T-cell (primary cell): ENCODE results near the gene PRSS27. TPM values are rescaled to one million over a fixed set of nuclear protein-coding genes. Genes with fewer than 3 reads are reported as not detected.
"Not testable (repeated sequence)": the region's sequence is repeated elsewhere in the genome, so short reads cannot be mapped to it uniquely, and the experiment has no call there.

Experiments used
- ATAC-seq, 4 experiments: fragments of 200-7000 bp in 3 of 4; fragments of 150-1000 bp in 1 of 4; cut with Tn5 transposase; replicated peaks in 1 of 4; 1 replicate in 3 of 4; 2 replicates in 1 of 4; pipeline ENCODE4 v1.10.0; 2021; ENCODE audit warnings: moderate library complexity in 3 of 4, mild to moderate bottlenecking in 2 of 4, moderate number of reproducible peaks in 1 of 4
- CTCF ChIA-PET, 2 donors: fragments of 300-600 bp; sonication (Branson Sonifier 250); formaldehyde crosslinking; loops; one replicate each; lab custom pipeline; 2022; ENCODE audit warnings: antibody characterized with exemption in 2 of 2; lab: Charles Lee
- POLR2A ChIA-PET, 2 donors: fragments of 300-600 bp; sonication (Branson Sonifier 250); formaldehyde crosslinking; loops; one replicate each; lab custom pipeline; 2022; ENCODE audit warnings: antibody characterized with exemption in 2 of 2; lab: Charles Lee
- DNase-seq, 35 experiments: peaks; one replicate each; pipeline versions ENCODE4 v3.0.0 to v3.0.0-alpha.2; 2013 to 2023
- H3K27ac ChIP-seq: one replicate; pipeline ENCODE4 v1.5.1; 2013; ENCODE audit warnings: low read length
- H3K27me3 ChIP-seq, 2 experiments: replicated peaks in 1 of 2; 1 replicate in 1 of 2; 2 replicates in 1 of 2; pipeline versions ENCODE4 v1.6.1 to v1.7.0; 2013; ENCODE audit warnings: low read length in 1 of 2, mixed read lengths in 1 of 2; ENCODE audit not compliant: control insufficient read depth in 2 of 2, insufficient read depth in 2 of 2; ENCODE audit errors: extremely low read depth in 1 of 2
- H3K36me3 ChIP-seq, 2 donors: 1 replicate in 1 of 2; 2 replicates in 1 of 2; pipeline versions ENCODE4 v1.6.1 to v1.7.0; 2013; ENCODE audit warnings: low read length in 1 of 2; ENCODE audit not compliant: control insufficient read depth in 2 of 2, insufficient read depth in 1 of 2; ENCODE audit errors: extremely low read depth in 1 of 2
- H3K4me1 ChIP-seq, 2 experiments: 1 replicate in 1 of 2; 2 replicates in 1 of 2; pipeline versions ENCODE4 v1.6.1 to v1.7.0; 2013; ENCODE audit warnings: low read length in 2 of 2, mixed read lengths in 1 of 2; ENCODE audit not compliant: insufficient read depth in 2 of 2, control insufficient read depth in 1 of 2; ENCODE audit errors: extremely low read depth in 1 of 2
- H3K4me3 ChIP-seq, 2 donors: 1 replicate in 1 of 2; 2 replicates in 1 of 2; pipeline versions ENCODE4 v1.5.1 to v1.7.0; 2013; ENCODE audit warnings: mild to moderate bottlenecking in 2 of 2, low read length in 1 of 2, moderate library complexity in 1 of 2; ENCODE audit not compliant: control insufficient read depth in 1 of 2; ENCODE audit errors: extremely low read depth in 1 of 2
- H3K9me3 ChIP-seq: 2 replicates; pipeline ENCODE4 v1.7.0; 2013
- H3K27ac Mint-ChIP-seq, 2 donors: one replicate each; pipeline ENCODE4 v1.8.0; 2020 to 2021; ENCODE audit warnings: mild to moderate bottlenecking in 2 of 2, mixed read lengths in 2 of 2
- H3K27me3 Mint-ChIP-seq, 2 donors: one replicate each; pipeline ENCODE4 v1.8.0; 2021 to 2022; ENCODE audit warnings: mixed read lengths in 2 of 2
- H3K36me3 Mint-ChIP-seq: one replicate; pipeline ENCODE4 v1.8.0; 2021; ENCODE audit warnings: mixed read lengths
- H3K4me1 Mint-ChIP-seq, 3 donors: one replicate each; pipeline ENCODE4 v1.8.0; 2020 to 2022; ENCODE audit warnings: mixed read lengths in 3 of 3, mild to moderate bottlenecking in 1 of 3
- H3K4me3 Mint-ChIP-seq, 3 donors: one replicate each; pipeline ENCODE4 v1.8.0; 2020 to 2022; ENCODE audit warnings: mild to moderate bottlenecking in 3 of 3, mixed read lengths in 3 of 3, moderate library complexity in 3 of 3
- H3K9me3 Mint-ChIP-seq, 3 donors: one replicate each; pipeline ENCODE4 v1.8.0; 2020 to 2022; ENCODE audit warnings: mixed read lengths in 3 of 3
- WGBS: methylation state at CpG from one replicate; pipeline ENCODE4 v1.1.5; 2013; ENCODE audit warnings: missing lambda C conversion rate; ENCODE audit not compliant: insufficient coverage; 5-methylcytosine and 5-hydroxymethylcytosine counted together
- total RNA-seq, 35 experiments: library from RNA in 6 of 35; stranded (reverse) in 6 of 35; fragments of 120-200 nt in 1 of 35; gene quantifications; one replicate each; pipeline versions ENCODE4 v1.2.1 to v1.2.4 and lab custom pipeline; 2013 to 2026

The PRSS27 gene
- total RNA-seq, 5 donors from 2014 or later (not counting 1 experiment from before 2014, with no cell fraction given): 0.70 to 2.0 (median 1.1) TPM

DNA sequence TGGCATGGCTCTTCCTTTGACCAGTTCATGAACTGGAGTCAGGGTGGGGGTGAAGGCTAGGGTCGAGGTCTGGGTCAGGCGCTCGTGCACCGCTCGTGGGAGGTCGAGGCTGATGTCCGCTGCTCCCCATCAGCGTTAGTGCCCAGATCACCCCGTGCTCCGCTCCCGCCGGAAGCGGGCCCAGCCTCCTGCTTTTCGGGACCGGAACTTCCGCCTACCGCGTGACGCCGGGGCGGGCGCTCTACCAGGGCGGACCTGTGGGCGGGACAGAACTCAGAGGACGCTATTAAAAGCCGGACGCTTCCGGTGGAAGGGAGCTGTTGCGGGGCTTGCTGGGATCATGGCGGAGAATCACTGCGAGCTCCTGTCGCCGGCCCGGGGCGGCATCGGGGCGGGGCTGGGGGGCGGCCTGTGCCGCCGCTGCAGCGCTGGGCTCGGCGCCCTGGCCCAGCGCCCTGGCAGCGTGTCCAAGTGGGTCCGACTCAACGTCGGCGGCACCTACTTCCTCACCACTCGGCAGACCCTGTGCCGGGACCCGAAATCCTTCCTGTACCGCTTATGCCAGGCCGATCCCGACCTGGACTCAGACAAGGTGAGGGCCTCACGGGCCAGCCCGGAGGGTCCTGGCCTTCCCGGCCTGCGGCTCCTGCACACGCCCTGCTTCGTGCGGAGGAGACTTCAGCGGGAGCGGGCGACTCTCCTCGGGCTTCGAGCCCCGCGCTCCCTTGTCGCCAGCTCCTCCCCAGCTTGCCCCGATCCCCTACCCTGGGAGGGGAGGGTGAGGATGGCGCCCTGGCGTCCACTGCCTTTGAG, 37.6 kb downstream of the PRSS27 start, which contains the start of gene KCTD5:
TSS of gene KCTD5 (plus strand) at position 315 of the 813 bp plus-strand sequence. CDS start at position 341, 26 bp downstream.
- Histone ChIP-seq H3K9me3 (no peaks in the 10 kb centered on the region), H3K27me3 (no peaks in the 10 kb centered on the region), H3K36me3 (no peaks in the 10 kb centered on the region), H3K4me3 (peak within 1 kb of the TSS; percentile 94 to 95), H3K4me1 (peaks cover 5 to 36% of the 10 kb centered on the region in 2 experiments), H3K27ac (peak within 1 kb of the TSS; percentile 83)
- Mint-ChIP-seq H3K4me1 (peaks cover 17 to 34% (median 29%) of the 10 kb centered on the region in 3 donors), H3K27ac (peak within 1 kb of the TSS; percentile 91 to 92), H3K4me3 (peak within 1 kb of the TSS; percentile 92 to 97 (median 94)), H3K36me3 (no peaks in the 10 kb centered on the region), H3K27me3 (no peaks in the 10 kb centered on the region), H3K9me3 (no peaks in the 10 kb centered on the region)
- peak; percentile 87 to 99 (median 94) for DNase-seq
- ChIA-PET CTCF (interaction anchor here in 1 of 2 donors (0.5 to 1.7 kb wide), 5 partner anchors 9 to 910 kb away, joined by 3 to 7 read pairs (median 3); partner anchors contain the start of genes EME2 and MRPS34), POLR2A (interaction anchor here in 1 of 2 donors (1.0 kb wide), 1 partner anchor 527 kb away, joined by 5 read pairs; the partner anchor contains the start of gene TRAF7)
- 0% methylated on average over 57 of the region's 73 CpGs for WGBS
- ATAC-seq: peak; percentile 95 to 97 (median 96)

DNA sequence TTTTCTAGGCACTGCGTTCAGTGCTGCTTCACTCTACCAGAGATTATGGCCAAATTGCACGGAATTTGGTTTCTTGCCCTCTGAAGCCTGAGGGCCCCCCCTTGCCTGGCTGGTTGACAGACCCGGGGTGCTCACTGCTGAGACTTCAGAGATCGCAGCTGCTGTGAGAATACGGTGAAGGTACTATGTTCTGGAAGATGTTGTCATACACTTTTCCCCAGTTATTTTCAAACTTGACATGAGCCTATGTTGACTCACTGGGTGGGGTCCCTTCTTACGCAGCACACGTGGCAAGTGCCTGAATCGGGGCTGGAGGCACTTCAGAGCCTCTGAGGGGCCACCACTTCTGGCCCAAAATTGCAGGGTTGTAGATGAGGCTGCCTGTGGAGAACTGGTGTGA, 39.7 kb downstream of the PRSS27 start:
- H3K27ac ChIP-seq, H3K27me3 Mint-ChIP-seq, DNase-seq, H3K36me3 Mint-ChIP-seq, H3K4me3 ChIP-seq, H3K27me3 ChIP-seq, H3K27ac Mint-ChIP-seq, H3K9me3 Mint-ChIP-seq, H3K9me3 ChIP-seq, POLR2A ChIA-PET, H3K36me3 ChIP-seq, CTCF ChIA-PET, ATAC-seq: not testable (repeated sequence)
- WGBS: no CpG with 5 or more reads among the region's 8 CpGs
- Mint-ChIP-seq H3K4me1 (peaks cover 9 to 23% (median 18%) of the 10 kb centered on the region in 3 donors), H3K4me3 (peak overlapping the region in 1 of 3 donors; percentile 21)
- H3K4me1 ChIP-seq: peaks cover 2 to 25% of the 10 kb centered on the region in 2 experiments

DNA sequence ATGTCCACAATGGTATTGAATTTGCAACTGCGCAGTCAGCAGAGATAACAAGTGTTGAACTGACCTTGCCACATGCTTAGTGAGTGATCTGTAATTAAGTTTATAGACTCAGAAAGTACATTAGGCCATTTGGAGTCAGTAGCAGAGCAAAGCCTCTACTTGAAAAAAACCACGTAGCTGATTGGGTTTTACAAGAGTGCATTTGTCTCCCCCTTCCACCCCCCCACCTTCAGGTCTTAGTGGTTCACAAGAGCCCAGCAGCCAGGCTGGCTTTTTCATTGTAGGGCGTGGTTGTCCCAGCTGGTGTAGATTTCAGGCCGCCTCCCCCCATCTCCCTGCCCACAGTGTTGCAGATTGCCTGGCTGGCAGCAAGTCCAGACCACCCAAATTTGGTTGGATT, 40.1 kb downstream of the PRSS27 start:
- H3K36me3 ChIP-seq, H3K27ac Mint-ChIP-seq, H3K9me3 ChIP-seq, H3K4me3 Mint-ChIP-seq, H3K27ac ChIP-seq, DNase-seq, ATAC-seq, CTCF ChIA-PET, H3K9me3 Mint-ChIP-seq, H3K36me3 Mint-ChIP-seq, H3K27me3 Mint-ChIP-seq, H3K4me3 ChIP-seq, H3K27me3 ChIP-seq, POLR2A ChIA-PET: not testable (repeated sequence)
- H3K4me1 ChIP-seq: peaks cover 2 to 25% of the 10 kb centered on the region in 2 experiments
- no CpG with 5 or more reads among the region's 4 CpGs for WGBS
- H3K4me1 Mint-ChIP-seq: peaks cover 9 to 22% (median 18%) of the 10 kb centered on the region in 3 donors

DNA sequence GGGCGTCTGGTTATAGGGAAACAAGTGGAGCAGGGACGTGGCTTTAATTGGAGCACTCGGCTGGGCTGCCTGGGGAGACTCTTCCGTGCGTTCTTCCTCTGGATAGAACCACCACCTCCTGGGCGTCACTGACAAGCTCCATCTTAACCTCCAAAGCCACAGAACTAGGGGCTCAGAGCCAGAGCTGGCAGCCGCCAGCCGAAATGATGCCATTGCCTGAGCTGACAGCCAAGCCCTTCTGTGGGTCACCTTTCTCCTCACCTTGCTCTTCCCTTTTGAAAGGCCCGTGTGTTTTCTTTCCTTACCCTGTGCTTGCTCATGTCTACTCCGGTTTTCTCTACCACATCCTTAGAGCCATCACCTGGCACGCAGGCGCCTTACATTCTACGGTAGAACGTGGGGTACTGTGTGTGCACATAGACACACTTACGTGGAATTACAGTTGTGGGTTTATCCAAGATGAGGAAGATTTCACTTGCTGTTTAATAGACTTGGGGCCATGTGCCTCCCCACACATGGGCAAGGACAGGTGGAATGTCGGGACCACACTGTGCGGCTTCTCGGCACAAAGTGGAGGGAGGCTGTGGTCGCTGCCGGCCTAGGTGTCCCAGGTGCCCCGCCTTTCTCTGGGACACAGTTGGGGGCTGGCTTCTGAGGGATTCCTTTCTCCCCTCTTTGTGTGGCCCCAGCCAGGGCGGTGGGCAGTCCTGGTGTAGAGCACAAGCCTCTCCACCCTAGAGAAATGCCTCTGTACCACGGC, 41.6 kb downstream of the PRSS27 start:
- H3K27me3 Mint-ChIP-seq, CTCF ChIA-PET, H3K36me3 Mint-ChIP-seq, H3K27ac Mint-ChIP-seq, DNase-seq, H3K4me3 Mint-ChIP-seq, H3K27ac ChIP-seq, ATAC-seq, H3K27me3 ChIP-seq, H3K9me3 Mint-ChIP-seq, POLR2A ChIA-PET, H3K9me3 ChIP-seq, H3K36me3 ChIP-seq, H3K4me3 ChIP-seq: not testable (repeated sequence)
- WGBS: 100% methylated on average over 2 of the region's 23 CpGs
- peaks cover 2 to 25% of the 10 kb centered on the region in 2 experiments for H3K4me1 ChIP-seq
- peaks cover 5 to 18% (median 15%) of the 10 kb centered on the region in 3 donors for H3K4me1 Mint-ChIP-seq

DNA sequence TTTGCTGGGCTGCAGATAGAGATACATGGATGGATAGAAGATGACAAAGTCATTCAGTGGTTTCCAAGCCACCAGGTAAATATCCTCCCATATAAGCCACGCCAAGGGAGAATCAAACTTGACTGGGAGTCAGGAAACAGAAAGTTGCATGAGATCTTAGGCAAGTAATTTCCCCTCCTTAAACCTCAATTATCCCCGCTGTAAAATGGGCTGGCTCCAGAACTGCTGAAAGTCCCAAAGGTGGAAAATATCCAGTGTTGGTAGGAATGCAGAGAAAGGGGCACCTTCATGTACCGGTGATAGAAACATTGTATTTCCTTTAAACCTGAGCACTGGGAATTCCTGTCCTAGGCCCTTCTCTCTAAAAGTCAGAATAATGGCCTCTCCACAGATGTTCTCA, 43.1 kb downstream of the PRSS27 start:
- H3K4me3 ChIP-seq, H3K9me3 Mint-ChIP-seq, CTCF ChIA-PET, H3K27ac ChIP-seq, ATAC-seq, DNase-seq, H3K36me3 Mint-ChIP-seq, POLR2A ChIA-PET, H3K9me3 ChIP-seq, H3K4me3 Mint-ChIP-seq, H3K36me3 ChIP-seq, H3K27me3 Mint-ChIP-seq, H3K27ac Mint-ChIP-seq, H3K27me3 ChIP-seq: not testable (repeated sequence)
- peaks cover 4 to 22% of the 10 kb centered on the region in 2 experiments for H3K4me1 ChIP-seq
- WGBS: no CpG with 5 or more reads among the region's 3 CpGs
- peaks cover 8 to 18% (median 14%) of the 10 kb centered on the region in 3 donors for H3K4me1 Mint-ChIP-seq

DNA sequence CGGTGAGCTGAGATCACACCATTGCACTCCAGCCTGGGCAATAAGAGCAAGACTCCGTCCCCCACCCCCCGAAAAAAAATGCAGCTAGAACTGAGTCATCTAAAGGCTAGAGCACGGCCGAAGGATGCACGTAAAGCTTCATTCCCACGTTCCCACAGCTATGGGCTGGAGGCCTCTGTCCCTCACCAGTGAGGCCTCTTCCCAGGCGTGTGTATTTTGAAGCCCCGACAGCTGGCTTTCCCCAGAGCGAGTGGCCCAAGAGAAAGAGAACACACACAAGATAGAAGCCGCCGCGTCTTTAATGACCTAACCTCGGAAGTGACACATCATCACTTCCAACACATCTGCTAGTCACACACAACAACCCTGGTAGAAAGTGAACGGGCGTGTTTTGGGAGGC, 44.3 kb downstream of the PRSS27 start:
- no peak overlapping the region for H3K27ac Mint-ChIP-seq
- CTCF ChIA-PET: interaction anchor here in 1 of 2 donors (0.6 kb wide), 1 partner anchor 251 kb away, joined by 3 read pairs; no protein-coding TSS in a partner anchor
- no peak overlapping the region for H3K4me3 Mint-ChIP-seq
- H3K4me1 Mint-ChIP-seq: peaks cover 12 to 23% (median 16%) of the 10 kb centered on the region in 3 donors
- ATAC-seq (no peak), DNase-seq (no peak)
- H3K27me3 ChIP-seq: no peaks in the 10 kb centered on the region
- no peak overlapping the region for H3K4me3 ChIP-seq
- H3K27ac ChIP-seq: no peak overlapping the region
- H3K27me3 Mint-ChIP-seq: no peaks in the 10 kb centered on the region
- H3K36me3 Mint-ChIP-seq: no peaks in the 10 kb centered on the region
- no peaks in the 10 kb centered on the region for H3K36me3 ChIP-seq
- WGBS: 97% methylated on average over 10 of the region's 16 CpGs
- POLR2A ChIA-PET: no interaction called here
- H3K4me1 ChIP-seq: peaks cover 5 to 23% of the 10 kb centered on the region in 2 experiments
- no peaks in the 10 kb centered on the region for H3K9me3 Mint-ChIP-seq
- no peaks in the 10 kb centered on the region for H3K9me3 ChIP-seq
